Left ventricle myocardium inferior (tissue), 1 donor: ENCODE data around the gene RRM1. TPM values are rescaled to one million over a fixed set of nuclear protein-coding genes. Genes with fewer than 3 reads are reported as not detected.

Experiments used
- DNase-seq: peaks from one replicate; pipeline ENCODE4 v3.0.0-alpha.2; 2020
- H3K27ac ChIP-seq: fragments of 200-600 bp; replicated peaks from 2 replicates; pipeline ENCODE4 v1.8.0; 2021
- H3K27me3 ChIP-seq: fragments of 200-600 bp; 2 replicates; pipeline ENCODE4 v1.8.0; 2021; ENCODE audit warnings: low read depth
- H3K36me3 ChIP-seq: fragments of 200-600 bp; 2 replicates; pipeline ENCODE4 v1.8.0; 2021
- H3K4me1 ChIP-seq: fragments of 200-600 bp; 2 replicates; pipeline ENCODE4 v1.8.0; 2021
- H3K4me3 ChIP-seq: fragments of 200-600 bp; 2 replicates; pipeline ENCODE4 v1.8.0; 2021; ENCODE audit warnings: mild to moderate bottlenecking, moderate library complexity
- H3K9me3 ChIP-seq: fragments of 200-600 bp; replicated peaks from 2 replicates; pipeline ENCODE4 v1.8.0; 2021
- intact Hi-C: fragments of 100-400 bp; cut with micrococcal nuclease; formaldehyde crosslinking; loops from one replicate; pipeline ENCODE4 v1.11.0; 2022
- total RNA-seq: library from RNA; stranded (reverse); fragmentation: NEBNext Ultra II Directional; extraction: Animal tissue kit (Norgen Biotek cat#: 25700); gene quantifications from one replicate; pipeline ENCODE4 v1.2.1, GENCODE V29; 2021
- TF ChIP-seq, protein P1 (sequence below): fragments of 200-600 bp; IDR thresholded peaks from 2 replicates; pipeline ENCODE4 v1.8.0; 2021; ENCODE audit warnings: antibody characterized with exemption, mild to moderate bottlenecking, borderline replicate concordance
- donor health status: DM: no; HTN: yes; CAD: no; lungs with severe emphysema.

Gene RRM1
- total RNA-seq, 1 donor from 2014 or later = 28.5 TPM

DNA sequence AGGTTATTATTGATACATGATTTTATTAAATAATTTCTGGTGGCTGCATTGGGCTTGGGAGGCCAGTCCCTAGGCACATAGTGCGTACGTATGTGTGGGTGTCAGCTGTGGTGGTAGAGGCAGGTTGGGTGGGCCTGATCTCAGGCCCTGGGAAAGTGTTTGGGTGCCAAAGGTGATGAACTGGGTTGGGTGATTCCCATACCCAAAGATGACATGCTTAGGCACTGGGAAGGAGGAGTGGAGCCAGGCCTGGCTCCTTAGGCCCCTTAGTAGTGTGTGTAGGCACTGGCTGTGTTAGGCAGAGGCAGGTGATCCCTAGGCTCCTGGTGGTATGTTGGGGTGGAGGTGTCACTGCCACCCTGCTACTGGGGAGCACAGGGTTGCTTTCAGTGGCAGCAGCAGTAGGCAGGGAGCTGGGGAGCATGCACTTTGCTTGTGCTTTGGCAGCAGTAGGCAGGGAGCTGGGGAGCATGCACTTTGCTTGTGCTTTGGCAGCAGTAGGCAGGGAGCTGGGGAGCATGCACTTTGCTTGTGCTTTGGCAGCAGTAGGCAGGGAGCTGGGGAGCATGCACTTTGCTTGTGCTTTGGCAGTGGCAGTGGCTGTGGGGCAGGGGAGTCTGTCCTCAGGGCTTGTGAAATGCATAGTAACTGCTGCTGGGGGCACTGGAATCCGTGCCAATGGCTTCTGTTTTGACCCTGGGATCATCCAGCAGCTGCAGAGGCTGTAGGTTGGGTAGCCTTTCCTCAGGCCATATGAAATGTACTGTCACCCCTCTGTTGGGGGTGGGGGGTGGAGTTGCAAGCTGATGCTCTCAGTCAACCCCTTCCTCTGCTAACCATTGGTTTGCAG, 84.4 kb downstream of the RRM1 start:
- H3K4me3 ChIP-seq = no peak overlapping the region
- TF ChIP-seq, protein P1, sequence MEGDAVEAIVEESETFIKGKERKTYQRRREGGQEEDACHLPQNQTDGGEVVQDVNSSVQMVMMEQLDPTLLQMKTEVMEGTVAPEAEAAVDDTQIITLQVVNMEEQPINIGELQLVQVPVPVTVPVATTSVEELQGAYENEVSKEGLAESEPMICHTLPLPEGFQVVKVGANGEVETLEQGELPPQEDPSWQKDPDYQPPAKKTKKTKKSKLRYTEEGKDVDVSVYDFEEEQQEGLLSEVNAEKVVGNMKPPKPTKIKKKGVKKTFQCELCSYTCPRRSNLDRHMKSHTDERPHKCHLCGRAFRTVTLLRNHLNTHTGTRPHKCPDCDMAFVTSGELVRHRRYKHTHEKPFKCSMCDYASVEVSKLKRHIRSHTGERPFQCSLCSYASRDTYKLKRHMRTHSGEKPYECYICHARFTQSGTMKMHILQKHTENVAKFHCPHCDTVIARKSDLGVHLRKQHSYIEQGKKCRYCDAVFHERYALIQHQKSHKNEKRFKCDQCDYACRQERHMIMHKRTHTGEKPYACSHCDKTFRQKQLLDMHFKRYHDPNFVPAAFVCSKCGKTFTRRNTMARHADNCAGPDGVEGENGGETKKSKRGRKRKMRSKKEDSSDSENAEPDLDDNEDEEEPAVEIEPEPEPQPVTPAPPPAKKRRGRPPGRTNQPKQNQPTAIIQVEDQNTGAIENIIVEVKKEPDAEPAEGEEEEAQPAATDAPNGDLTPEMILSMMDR = no peak
- no peak overlapping the region for H3K27ac ChIP-seq
- no peaks in the 10 kb centered on the region for H3K36me3 ChIP-seq
- peaks cover 6% of the 10 kb centered on the region for H3K9me3 ChIP-seq
- no peaks in the 10 kb centered on the region for H3K4me1 ChIP-seq
- intact Hi-C loops = no loop called here
- no peak for DNase-seq
- H3K27me3 ChIP-seq = peaks cover 8% of the 10 kb centered on the region

DNA sequence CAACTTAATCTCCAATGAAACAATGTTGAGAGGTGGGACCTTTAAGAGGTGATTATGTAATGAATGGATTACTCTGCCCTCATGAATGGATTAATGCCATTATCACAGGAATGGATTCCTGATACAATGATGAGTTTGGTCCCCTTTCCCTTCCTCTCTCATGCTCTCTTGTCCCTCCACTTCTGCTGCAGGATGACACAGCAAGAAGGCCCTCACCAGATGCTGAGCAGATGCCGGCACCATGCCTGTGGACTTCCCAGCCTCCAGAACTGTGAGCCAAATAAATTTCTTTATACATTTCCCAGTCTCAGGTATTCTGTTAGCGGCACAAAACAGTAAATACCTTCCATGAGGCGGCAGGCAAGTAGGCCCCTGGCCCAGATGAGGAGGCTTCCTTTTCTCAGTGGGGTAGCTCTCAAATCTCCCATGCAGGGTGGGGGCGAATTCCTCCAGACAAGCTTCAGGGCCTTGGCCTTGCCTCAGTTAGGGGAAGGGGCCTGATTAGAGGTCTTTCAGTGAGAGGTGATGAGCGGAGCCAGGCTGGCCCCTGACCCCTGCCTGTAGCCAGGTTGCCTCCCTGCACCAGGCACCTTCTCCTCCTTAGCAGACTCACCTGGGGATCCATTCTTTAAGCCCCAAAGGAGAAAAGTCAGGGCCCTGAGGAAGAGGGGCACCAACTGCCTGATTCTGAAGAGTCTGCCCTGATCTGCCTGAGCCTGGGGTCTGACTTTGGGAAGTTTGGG, 86.0 kb downstream of the RRM1 start:
- Histone ChIP-seq H3K27ac (no peak overlapping the region), H3K36me3 (no peaks in the 10 kb centered on the region), H3K4me3 (no peak overlapping the region), H3K9me3 (peaks cover 6% of the 10 kb centered on the region), H3K4me1 (peaks cover 9% of the 10 kb centered on the region), H3K27me3 (peaks cover 8% of the 10 kb centered on the region)
- TF ChIP-seq, protein P1 = no peak
- intact Hi-C loops = loop anchor here (10.0 kb wide), 1 partner anchor 364 kb away; the partner anchor contains the start of gene OR52M1
- no peak for DNase-seq

DNA sequence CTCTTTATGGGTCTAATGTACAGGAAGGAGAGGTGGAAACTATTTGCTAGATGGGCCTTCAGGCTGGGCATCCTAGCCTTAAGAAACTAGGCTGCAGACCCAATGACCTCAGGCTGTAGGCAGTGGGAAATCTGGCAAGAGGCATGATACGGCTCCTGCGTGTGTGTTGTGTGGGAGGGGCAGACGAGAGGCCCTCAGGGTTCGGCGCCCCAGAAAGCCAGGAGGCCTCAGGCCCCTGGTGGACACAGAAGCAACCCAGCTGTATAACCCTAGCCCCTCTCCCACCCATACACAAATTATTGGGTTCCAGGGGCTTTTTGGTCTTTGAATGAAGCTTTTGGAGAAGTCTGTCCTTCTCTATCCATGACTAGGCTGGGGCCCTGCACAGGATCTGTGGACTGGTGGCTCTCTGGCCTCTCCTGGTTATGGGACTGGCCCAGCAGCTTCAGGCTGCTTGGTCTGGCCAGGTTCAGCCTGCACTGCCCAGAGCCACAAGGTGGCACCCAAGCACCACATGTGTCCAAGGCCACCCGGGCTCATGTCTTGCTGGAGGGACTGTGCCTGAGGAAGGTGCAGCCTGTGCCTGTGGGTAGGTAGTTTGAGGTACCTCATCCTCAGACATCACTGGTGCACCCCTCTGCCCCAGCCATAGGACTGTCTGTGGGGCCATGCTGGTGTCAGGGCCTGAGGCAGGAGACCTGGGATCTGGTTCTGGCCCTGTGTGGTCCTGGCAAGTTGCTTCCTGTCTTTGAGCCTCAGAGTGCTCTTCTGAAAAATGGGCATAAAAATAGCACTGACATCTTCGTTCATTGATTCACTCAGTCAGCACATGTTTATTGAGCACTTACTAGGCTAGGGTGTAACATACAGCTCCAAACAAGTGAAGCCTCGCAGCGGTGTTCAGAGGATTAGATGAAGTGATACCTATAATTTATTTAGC, 87.5 kb downstream of the RRM1 start:
- H3K9me3 ChIP-seq = no peaks in the 10 kb centered on the region
- DNase-seq = peak; percentile 49
- H3K27me3 ChIP-seq = no peaks in the 10 kb centered on the region
- TF ChIP-seq, protein P1 = peak; percentile 75
- no peak overlapping the region for H3K27ac ChIP-seq
- H3K4me3 ChIP-seq = no peak overlapping the region
- H3K4me1 ChIP-seq = peaks cover 12% of the 10 kb centered on the region
- no peaks in the 10 kb centered on the region for H3K36me3 ChIP-seq
- intact Hi-C loops = loop anchor here (10.0 kb wide), 1 partner anchor 363 kb away; the partner anchor contains the start of gene OR52M1

DNA sequence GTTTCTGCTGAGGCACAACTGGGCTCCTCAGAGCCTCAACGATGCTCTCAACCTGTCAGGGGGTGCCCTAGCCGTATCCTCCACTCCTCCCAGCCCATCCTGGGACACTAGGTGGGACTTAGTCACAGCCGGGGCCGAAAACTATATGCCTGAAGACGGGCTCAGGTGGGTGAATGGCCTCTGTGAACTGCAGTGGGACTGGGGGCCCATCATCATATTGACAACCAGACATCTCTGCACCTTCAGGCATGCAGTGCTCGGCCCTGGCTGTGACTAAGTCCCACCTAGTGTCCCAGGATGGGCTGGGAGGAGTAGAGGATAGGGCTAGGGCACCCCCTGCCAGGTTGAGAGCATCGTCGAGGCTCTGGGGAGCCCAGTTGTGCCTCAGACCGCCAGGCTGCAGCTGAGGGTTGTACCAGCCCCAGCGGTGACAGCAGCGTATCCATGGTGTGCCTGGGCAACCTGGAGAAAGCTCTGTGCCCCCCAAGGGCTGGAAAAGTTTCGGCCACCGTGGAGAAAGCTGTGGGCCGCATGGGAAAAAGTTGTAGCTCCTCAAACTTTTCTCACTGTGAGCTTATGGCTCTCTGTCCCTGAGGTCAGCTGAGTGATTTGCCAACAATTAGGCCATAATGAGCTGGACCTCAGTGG, 88.9 kb downstream of the RRM1 start:
- TF ChIP-seq, protein P1 = no peak
- H3K36me3 ChIP-seq = no peaks in the 10 kb centered on the region
- H3K27me3 ChIP-seq = no peaks in the 10 kb centered on the region
- H3K9me3 ChIP-seq = no peaks in the 10 kb centered on the region
- no peak overlapping the region for H3K27ac ChIP-seq
- peaks cover 15% of the 10 kb centered on the region for H3K4me1 ChIP-seq
- no peak overlapping the region for H3K4me3 ChIP-seq
- no peak for DNase-seq
- intact Hi-C loops = loop anchor here (10.0 kb wide), 1 partner anchor 361 kb away; the partner anchor contains the start of gene OR52M1
